GM19238 (cell line): ENCODE measurements around the gene TCEA2.

ENCODE experiments used
- DNase-seq: peaks from one replicate; pipeline ENCODE4 v3.0.0; 2011; ENCODE audit warnings: low spot score; ENCODE audit not compliant: insufficient read length

TCEA2 gene

DNA sequence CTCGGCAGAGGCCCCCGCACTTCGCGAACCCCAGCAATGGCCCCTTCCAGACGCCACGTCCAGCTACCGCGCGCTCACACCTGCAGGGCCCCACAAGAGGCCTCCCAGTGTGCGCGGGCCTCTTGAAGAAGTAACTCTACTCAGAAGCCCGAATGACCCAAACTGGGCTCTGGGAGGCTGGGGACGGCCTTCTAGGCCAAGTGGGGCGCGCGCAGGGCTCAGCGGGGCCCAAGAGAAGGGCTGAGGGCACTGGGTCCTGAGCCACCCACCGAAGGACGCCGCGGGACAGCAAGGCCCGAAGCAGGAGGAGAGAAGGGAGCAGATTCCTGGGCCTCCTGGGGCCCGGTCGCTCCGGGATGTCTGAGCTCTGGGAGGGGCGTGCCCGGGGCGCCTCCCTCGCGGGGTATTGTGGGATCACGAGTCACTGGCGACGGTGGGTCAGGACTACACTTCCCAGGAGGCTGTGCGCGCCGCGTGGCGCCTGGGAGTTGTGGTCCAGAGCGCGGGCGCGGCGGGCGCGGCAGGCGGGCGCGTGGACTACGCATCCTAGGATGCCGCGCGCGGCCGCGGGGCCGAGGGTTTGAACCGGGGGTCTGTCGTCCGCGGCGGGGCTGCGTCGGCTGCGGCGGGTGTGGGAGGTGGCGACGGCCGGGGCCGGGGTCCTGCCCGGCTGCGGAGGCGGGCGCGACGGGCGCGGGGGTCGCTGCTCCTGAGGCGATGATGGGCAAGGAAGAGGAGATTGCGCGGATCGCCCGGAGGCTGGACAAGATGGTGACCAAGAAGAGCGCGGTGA is at the start of gene TCEA2:
Gene TCEA2 (plus strand): TSS at position 603 of the 793 bp plus-strand sequence. CDS start 115 bp downstream, at position 718.
- peak; percentile 99 for DNase-seq

DNA sequence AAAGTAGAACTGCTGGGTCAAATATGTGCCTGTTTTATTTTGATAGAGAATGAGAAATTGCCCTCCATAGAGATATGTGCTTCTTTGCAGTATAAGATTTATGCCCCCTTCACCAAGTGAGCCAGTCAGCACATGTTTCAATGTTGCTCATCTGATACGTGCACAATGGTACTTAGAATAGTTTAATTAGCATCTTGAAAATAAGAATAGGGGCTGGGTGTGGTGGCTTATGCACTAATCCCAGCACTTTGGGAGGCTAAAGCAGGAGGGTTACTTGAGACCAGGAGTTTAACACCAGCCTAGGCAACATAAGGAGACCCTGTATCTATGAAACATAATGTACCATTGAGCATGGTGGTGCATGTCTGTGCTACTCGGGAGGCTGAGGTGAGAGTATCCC is 47.4 kb upstream of the TCEA2 start:
- DNase-seq, result no peak

DNA sequence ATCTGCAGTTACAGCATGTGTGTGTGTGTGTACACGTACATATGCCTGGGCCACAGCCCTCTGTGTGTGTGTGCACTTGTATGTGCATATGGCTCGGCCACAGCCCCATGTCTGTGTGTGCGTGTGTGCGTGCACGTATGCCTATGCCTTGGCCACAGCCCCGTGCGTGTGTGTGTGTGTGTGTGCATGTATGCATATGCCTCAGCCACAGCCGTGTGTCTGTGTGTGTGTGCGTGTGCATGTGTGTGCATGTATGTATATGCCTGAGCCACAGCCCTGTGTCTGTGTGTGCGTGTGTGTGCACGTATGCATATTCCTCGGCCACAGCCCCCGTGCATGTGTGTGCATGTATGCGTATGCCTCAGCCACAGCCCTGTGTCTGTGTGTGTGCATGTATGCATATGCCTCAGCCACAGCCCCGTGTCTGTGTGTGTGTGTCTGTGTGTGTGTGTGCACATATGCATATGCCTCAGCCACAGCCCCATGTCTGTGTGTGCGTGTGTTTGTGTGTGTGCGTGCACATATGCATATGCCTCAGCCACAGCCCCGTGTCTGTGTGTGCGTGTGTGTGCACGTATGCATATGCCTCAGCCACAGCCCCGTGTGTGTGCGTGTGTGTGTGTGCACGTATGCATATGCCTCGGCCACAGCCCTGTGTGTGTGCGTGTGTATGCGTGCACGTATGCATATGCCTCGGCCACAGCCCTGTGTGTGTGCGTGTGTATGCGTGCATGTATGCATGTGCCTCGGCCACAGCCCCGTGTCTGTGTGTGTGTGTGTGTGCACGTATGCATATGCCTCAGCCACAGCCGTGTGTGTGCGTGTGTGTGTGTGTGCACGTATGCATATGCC is 41.6 kb upstream of the TCEA2 start:
- no peak for DNase-seq

DNA sequence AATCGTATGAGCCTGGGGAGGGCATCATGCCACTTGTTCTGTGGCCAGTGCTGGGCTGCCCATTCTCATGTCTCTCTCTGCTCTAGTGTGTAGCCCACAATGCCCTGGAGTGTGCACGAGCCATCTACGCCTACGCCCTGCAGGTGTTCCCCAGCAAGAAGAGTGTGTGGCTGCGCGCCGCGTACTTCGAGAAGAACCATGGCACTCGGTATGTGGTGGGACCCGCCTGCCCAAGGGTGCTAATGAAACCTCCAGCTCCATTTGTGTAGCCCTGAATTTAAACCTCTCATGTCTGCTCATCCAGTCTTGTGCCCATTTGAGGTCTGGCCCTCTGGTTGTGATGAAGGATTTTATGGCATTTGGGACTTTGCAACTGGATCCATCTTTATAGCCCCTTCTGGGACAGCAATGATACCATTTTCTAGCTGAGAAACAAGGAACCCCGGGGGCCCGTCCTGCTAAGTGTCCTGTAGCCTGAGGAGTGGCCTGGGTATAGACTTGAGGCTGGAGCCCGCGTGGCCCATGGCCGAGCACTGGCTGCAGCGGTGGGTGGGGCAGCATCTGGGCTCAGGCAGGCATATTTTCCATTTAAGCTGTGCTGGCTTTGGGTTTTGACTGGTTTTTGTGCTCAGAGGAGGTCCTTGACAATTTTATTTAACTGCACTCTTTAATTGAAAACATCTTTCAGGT is 40.2 kb upstream of the TCEA2 start:
- DNase-seq, result no peak

DNA sequence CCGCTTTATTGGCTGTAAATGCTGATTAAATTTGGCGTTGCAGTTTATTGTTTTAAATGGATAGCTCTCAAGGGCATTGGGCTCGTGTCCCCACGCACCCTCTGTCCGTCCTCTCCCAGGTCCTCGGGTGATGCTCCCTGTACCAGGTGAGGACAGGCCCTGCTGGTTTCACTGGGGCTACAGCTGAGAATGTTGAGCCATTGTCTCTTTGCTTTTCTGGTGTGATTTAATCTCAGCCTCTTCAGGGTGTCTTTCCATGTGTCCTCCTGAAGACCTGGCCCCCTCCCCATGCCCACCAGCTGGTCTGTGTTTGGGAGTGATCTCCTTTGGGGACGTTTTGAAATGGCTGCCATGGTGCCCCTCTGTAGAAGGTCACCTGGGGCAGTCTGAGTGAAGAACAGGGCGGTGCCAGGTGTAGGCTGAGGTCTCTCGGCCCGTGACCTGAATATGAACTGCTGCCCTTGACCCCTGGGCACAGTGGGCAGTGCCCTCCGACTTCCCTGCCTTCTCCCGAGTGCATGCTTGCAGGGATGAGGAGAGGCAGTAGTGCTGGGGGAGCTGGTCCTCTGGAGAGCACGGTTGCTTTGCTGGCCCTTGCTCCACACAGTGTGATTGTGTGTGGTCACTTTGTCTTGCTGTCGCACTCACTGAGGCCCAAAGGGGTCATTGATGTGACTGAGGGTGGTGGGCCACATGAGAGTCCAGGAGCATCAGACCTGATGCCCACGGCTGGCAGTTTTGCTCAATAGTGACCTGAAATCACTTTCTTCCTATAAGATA is 39.4 kb upstream of the TCEA2 start:
- no peak for DNase-seq

DNA sequence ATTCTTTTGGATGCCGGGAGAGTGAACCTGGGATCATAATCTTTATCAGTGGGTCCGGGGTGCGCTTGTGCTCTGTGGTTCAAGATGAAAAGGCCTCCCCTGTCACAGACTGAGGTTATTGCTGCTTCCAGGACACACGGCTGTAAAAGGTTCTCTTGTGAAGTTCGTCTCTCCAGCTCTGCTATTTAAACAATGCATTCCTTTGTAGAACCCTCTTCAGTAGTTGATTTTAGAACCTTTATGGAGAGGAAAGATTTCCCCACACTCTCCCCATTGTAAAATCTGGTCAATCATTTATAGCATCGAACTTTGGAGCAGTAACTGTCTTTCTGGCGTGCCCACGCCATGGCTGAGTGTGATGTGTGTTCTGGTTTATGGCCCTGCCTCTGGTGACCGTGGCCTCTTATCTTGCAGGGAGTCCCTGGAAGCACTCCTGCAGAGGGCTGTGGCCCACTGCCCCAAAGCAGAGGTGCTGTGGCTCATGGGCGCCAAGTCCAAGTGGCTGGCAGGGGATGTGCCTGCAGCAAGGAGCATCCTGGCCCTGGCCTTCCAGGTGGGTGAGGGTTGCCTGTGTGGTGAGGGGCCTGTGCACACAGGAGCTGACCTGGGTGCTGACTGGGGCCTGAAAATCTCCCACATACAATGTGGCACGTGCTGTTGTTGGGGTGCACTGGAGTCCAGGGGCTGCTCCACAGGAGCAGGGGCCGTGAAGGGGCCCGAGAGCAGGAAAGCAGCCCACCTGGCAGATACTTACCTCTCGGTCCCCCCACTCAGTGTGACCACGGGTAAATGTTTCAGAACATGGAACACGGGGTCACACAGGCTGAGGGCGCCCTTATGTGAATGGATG is 38.6 kb upstream of the TCEA2 start:
- DNase-seq, result no peak

DNA sequence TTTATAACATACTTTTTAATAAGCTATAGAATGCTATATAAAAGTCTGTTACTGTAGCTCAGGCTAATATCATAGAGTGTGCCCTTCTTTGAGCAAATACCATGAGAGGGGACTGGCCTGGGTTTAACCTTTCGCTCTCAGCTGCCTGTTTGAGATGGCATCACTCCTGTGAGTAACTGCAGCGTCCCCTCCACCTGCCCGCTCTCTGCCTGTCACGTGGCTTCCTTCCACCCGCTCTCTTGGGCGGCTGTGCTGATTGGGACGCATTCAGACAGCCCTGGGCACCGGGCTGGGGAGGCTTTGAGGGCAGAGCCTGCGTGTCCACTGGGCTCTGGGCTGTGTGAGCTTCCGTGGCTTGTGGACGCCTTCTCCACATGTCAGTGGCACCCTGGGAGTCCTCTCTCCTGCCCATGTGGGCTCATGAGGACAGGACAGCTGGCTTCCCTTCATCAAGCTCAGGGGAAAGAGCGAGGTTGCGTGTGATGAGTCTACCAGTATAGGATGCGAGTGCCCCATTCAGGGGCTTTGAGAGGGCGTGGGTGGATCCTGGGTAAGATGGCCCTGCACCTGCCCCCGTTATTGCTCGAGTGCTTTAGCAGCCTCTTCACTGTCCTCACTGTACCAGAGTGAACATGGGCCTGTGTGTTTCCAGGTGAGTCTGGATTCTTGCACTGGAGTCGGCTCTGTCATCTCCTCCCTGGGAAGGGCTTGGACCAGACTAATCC is 37.7 kb upstream of the TCEA2 start:
- DNase-seq, result no peak

DNA sequence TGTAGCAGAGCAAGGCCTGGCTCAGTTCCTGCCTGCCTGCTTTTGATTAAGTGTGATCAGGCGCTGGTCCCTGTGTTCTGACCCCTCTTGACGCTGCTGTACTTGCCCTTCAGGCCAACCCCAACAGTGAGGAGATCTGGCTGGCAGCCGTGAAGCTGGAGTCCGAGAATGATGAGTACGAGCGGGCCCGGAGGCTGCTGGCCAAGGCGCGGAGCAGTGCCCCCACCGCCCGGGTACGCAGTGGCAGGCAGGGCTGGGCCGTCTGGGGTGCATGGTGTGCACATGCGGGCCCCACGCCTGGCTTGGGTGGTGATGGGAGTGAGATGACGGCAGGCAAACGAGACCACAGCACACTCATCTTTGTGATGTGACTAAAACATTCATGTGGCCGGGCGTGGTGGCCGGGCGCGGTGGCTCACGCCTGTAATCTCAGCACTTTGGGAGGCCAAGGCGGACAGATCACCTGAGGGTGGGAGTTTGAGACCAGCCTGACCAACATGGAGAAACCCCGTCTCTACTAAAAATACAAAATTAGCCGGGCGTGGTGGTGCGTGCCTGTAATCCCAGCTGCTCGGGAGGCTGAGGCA is 37.1 kb upstream of the TCEA2 start:
- no peak for DNase-seq

DNA sequence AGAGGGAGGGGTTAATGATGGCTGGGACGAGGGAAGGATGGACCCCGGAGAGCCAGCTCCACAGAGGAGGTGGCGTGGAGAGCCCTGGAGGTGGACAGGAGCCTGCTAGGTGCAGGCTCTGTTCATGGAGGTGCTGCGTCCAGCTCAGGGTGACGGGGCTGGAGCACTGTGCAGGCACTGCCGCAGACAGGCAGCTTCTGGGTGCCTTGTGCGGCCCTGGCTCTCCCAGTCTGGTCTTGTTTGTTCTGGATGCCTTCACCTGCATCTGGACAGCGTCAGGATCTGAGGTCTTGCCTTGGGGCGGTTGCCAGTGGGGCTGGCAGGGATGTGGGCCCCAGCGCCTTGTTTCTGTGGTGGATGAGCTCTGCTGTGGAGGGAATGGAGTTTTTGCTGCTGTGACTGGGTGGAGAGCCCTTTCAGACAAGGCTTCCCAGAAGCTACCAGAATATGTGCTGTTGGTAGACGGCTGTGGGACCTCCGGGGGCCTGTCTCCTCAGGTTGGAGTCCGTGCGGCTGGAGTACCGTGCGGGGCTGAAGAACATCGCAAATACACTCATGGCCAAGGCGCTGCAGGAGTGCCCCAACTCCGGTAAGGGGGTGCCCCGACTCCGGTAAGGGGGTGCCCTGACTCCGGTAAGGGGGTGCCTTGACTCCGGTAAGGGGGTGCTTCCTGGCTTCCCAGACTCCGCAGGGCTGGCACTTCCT is 34.9 kb upstream of the TCEA2 start:
- no peak for DNase-seq

DNA sequence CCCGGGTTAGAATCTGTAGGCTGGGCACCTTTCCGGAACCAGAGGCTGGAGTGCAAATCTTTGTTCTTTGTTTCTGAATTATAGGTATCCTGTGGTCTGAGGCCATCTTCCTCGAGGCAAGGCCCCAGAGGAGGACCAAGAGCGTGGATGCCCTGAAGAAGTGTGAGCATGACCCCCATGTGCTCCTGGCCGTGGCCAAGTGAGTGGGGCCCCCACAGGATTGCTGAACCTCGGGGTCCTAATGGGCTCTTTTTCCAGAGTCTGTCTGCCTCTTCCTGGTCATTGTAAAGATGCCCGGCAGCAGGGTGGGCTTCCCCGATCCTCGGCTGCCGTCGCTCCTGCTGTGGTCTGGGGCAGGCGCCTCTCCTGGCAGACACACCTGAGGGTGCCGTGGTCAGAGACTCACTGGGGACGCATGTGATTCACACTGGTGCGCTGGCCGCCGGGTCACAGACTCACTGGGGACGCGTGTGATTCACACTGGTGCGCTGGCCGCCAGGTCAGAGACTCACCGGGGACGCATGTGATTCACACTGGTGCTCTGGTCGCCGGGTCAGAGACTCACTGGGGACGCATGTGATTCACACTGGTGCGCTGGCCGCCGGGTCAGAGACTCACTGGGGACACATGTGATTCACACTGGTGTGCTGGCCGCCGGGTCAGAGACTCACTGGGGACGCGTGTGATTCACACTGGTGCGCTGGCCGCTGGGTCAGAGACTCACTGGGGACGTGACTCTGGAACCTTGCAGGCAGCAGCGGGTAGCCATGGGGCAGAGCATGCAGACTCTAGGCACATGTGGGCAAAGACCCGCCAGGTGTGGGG is 33.5 kb upstream of the TCEA2 start:
- no peak for DNase-seq

DNA sequence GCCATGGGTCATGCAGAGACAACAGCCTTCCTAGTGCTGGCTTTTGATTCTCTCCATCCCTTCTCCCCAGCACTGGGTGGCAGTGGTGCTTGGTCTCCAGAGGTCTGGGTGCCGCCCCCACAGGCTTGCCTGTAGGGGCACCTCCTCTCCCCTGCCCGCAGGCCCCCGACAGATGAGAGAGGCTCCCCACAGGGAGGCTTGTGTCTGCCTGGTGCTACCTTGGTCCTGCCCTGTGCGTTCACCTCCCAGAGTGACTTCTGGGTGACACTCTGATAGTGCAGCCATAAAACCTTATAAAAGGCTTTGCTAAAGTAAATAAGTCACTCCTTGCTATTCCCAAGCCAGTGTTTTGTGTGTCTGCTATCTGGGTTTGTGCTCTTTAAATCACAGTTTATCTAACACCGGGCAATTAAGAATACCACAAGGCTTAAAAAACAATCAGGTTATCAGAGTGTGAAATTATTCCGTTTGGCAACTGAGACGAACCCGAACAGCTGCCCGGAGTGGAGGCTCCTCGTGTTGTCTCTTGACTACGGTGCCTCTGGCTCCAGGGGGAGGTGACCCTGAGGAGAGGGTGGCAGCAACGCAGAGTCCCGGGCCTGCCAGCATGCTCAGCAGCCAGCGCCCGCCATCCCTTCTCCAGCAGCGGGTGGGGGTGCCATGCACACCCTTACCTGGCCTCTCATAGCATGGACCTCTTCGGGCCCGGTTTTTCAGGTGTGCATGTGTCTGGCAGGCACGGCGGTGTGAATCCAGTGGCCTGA is 32.4 kb upstream of the TCEA2 start:
- no peak for DNase-seq

DNA sequence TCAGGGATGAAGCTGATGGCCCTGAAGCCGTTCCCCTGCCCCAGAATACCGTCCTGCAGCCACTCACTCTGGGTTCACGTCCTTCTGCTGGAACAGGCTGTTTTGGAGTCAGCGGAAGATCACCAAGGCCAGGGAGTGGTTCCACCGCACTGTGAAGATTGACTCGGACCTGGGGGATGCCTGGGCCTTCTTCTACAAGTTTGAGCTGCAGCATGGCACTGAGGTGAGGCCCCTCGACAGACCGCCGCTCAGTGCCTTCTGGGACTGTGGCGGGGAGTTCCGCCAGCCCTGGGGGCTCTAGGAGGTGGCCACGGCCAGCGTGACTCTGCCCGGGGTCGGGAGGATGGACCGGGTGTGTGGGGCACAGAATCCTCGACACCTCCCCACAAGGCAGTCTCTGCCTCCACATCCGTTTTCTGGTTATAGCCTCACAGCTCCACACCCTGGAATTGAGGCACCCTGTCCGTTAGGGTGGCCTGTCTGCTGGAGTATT is 31.1 kb upstream of the TCEA2 start:
- DNase-seq, result no peak

DNA sequence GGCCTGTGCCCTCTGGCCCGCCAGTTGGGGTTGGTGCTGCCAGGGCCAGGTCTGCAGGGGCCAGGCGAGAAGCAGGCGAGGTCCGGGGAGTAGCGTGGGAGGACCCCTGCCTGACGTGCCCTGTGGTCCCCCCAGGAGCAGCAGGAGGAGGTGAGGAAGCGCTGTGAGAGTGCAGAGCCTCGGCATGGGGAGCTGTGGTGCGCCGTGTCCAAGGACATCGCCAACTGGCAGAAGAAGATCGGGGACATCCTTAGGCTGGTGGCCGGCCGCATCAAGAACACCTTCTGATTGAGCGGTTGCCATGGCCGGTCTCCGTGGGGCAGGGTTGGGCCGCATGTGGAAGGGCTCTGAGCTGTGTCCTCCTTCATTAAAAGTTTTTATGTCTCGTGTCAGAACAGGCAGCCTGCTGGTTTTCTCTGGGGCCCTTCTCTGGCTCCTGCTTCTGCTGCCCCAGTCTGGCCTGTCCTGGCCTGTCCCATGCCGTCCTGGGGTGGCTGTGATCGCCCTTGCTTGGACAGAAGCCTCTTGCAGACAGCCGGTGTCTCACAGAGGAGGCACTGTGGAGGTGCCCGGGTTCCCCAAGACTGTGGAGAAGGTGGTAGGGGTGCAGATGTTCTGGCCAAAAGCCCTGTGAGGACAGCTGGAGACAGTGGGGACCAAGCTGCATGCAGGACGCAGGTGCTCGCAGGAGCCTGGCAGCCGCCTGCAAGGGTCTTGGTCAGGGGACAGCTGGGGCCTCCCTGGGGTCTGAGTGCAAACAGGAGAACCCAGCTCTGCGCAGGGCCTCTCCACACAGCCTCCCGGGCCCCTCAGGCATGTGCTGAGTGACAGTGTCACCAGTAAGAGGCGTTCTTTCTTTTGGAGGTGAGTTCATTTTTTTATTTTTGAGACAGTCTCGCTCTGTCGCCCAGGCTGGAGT is 30.0 kb upstream of the TCEA2 start:
- DNase-seq, result no peak

DNA sequence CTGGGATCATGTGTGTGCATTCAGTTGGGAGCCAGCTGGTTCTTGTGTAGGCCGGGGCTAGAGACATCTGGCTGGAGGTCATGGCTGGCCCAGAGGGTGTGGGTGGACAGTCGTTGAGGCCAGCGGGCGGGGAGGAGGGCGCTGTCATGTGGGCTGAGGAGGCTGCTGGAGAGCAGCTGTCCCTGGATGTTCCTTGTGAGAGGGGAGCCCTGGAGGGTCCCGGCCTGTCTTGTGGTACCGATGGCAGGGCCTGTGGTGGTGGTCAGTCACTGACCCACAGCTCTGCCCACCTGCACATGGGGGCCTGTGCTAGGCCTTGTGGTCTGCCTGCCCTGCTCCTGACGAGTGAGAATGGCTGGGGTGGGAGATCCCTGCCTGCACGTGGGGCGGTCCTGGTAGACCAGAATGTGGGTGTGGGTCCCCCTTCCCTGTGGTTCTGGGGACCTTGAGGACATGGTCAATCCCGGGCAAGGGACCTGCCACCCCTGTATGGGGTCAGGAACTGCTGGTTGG is 29.0 kb upstream of the TCEA2 start:
- DNase-seq, result no peak
